NCI-H774 (cell line): ENCODE results near the gene DMD.
A peak's percentile ranks its signal among the peaks of the same experiment; 100 is the strongest.

ENCODE experiments used
- DNase-seq: peaks from one replicate; lab custom pipeline; 2025; lab: John Stamatoyannopoulos, UW

Gene DMD

DNA sequence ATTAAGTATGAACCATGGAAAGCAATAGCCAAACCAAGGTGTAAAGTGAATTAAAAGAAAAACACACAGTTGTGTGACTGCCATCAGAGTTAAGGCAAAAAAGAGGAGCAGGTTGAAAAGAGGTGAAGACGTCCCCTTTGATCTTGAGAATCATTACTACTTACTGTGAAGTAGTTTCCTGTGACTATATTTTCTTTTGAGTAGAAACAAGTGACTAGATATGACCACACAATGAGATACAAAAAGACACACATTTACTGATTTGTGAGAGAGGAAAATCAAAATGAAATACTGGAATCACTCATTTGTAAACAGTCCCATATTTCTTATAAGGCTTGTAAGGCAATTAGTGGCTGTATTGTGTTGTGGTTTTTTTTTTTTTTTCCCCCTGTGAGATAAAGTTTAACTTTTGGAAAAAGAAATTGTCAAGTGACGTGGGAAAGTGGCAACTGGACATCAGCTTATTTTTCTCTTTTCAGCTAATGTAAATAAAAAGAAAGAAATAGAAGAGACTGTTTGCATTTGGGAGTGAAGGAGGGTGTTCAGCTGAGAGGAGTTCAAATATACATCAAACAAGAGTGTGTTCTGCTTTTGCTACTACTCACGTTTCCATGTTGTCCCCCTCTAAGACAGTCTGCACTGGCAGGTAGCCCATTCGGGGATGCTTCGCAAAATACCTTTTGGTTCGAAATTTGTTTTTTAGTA lies 2033.1 kb downstream of the DMD start:
- DNase-seq, result no peak

DNA sequence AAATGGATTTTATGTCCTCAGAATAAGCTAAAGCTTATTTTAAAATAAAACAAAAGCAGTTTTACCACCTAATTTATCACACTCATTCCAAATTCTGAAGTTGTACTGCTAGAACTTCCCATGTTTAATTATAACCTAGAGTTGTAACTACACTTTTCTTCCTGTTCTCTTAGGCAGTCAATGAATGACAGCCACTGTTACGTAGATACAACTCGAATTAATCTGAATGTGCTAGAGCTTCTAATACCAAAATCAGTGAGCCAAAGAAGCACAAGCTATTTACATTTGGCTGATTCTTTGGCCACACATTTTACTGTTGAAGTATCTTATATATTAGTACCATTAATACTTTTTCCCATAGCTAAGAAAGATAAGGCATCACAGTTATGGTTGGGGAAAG lies 2040.6 kb downstream of the DMD start:
- no peak for DNase-seq

DNA sequence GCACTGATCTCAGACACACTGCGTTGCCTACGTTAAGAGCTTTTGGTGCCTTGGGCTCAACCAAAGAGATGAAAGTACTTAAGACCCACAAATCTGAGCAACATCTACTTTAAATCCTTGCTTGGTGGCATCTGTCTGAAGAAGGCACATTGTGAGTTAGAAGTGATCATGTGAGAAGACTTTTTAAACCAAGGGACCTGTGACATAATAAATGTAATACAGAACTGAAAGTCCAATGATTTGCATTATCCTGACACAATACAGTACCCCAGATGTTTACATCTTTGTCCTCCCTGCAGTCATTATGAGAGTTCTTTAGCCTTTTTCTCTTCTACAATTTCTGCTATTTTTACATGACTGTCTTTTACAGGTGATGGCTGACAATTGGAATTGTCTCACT lies 2042.8 kb downstream of the DMD start:
- DNase-seq, result no peak

DNA sequence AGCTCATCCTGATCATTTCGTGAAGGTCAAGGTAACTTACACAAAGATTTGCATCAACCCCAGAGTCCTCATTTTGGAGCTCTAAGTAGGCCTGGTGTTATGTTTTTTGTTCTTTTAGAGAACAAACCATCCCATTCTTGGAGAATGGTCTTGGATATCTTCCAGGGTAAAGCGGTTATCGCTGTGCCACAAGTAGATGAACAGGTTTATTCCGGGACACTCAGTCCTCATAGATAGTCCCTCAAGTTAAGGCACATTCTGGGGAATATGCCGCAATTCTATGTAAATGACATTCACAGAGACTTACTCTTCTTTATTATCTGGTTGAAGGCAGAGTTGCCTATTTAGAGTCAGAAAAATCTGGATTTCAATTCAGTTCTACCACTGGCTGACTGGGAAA lies 2044.5 kb downstream of the DMD start:
- no peak for DNase-seq

DNA sequence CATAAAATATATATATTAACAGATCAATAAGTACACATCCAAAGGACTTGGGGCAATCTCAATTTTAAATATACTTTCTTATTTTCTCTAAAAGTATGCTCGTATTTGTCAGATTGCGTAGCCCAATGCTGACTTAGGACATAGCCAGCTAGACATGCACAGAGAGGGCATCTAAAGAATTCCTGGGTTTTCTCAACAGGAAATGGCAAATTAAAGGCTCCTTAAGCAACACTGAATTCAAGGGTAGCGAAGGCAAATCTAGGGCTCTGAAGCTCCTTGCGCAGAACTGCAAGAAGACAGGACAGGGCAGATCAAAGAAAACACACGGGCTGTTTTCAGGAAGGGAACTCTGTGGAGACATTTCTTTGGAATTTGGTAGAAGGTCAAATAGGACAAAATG lies 2044.9 kb downstream of the DMD start:
- no peak for DNase-seq

DNA sequence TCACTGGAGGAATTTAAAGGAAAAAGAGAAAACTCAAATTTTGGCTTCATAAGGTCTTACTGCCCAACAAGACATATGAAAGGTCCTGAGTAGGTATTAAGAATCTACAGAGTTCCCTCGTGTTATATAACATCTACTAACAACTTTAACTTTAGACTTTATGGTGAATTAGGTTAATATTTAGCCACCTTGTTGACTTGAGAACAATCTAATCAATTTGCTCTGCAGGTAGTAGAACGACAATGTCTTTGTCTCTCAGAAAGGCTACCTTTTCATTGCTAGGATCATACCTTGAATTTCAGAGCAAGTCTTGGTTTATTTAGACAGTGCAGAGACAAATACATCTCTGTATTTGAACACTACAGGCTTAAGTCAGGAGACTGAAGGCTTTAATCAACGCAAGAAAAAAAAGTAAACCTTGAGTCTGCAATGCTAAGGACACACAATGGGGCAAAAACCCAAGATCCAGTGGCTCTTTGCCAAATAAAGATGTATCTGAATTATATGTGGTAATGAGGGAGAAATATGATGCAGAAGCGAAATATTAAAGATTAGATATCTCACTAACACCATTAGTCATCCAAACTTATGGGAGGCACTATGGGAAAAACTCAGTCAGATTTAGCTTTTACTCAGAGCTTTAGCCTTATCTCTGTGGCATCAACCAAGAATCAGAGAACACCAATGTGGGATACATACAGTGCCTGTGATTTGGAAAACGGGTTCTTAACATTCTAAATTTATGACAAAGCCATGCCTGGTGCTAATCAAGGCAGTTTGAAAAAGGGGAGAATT lies 2045.9 kb downstream of the DMD start:
- DNase-seq, result no peak

DNA sequence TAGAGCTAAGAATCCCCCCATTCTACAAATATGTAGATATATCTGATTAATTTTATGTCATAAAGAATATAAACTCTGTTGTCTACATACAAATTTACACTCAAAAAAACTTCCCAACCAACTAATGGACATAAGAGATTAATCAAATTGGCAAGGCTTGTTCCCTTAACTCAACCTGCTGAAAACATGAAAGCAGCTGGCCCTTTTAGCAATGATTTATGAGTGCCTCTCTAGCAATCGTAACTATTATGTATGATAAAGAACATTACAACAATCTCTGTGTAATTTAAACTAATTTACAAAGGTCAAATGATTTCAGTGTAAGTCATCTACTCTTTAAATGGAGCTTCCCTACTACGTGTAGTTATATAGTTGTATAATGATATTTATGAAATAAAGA lies 2056.4 kb downstream of the DMD start:
- DNase-seq, result no peak

DNA sequence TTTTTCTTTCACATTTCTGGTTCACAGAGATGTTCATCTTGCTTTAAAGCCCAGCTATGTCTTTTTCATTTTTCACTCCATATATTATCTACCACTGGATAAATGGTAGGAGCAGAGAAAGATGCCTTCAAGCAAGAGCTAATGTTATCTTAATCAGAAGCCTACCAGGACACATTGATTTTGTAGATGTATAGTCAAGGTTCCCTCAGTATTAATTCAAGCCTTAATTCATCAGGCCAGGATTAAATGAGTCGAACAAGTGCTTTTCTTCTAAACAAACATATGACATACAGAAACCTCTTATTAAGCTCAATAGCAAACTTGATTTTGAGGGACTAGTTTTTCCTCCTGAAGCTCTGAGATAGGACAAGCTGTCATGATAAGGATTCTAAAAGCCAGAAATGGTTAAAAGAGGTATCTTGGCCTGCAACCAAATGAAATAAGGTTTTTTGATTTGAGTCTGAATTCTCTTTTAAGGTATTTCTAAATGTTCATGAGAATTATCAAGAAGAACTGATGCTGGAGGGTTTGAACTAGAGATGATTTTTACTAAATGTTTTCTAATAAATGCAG lies 2057.8 kb downstream of the DMD start:
- no peak for DNase-seq

DNA sequence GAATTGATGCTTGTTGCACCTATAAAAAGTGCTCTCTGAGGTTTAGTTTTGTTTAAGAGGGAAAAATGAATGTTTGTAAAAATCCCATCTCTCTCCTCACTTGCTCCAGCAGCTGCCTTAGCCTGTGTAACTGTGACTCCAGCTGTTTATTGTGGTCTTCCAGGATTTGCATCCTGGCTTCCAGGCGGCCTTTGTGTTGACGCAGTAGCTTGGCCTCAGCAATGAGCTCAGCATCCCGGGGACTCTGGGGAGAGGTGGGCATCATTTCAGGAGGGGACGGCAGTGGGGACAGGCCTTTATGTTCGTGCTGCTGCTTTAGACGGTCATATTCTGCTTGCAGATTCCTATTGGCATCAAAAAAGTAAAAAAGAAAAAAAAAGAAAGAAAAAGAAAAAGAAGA lies 2064.2 kb downstream of the DMD start:
- no peak for DNase-seq

DNA sequence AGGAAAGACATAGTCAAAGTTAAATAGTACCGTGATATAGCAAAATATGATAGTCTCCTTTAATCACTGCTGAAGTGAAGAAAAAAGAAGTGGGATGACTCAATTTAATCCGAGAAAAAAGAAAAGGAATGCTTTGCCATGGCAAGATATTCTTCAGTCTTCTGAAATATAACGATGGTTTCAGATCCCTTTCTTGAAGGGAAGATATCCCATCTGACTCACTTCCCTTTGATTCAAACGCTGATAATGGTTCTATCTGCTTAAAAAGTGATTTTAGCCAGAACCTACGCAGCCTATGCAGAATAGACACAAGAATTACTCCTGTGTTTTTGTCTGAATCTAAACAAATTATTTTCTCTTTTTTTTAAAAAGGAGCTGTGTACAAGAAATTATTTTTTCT lies 2071.4 kb downstream of the DMD start:
- no peak for DNase-seq

DNA sequence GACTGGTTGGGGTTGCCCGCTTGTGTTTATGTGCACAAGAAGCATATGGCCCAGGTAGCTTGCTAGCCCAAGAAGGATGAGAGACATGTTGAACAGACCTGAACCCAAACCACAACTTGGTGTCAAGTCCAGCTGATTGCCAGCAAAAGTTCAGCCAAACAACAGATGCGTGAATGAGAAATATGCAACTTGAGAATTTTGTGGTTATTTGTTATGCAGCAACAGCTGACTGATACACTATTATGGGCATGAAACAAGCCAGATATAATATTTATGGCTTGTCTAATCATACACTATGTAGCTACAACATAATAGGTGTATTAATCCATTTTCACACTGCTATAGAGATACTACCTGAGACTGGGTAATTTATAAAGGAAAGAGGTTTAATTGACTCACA lies 2073.2 kb downstream of the DMD start:
- DNase-seq, result no peak

DNA sequence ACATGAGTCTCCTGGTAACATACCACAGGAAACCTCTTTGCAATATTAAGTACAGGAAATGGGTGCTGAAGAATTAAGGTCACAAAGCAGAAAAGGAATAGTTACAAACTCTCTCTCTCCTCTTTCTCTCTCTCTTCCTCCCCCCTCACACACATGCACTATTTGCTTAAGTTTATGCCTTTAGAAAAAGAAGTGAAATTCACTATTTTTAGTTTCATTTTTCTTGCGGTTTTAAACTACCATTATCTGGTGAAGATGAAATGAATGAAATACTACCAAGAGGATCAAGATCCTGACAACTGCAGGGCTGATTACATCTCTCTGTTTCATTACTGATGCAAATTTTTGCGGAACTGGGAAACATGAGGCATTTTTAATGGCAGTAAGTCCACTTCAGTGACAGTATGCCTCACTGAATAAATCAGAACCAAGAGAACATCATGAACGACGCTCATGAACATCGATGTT lies 2075.2 kb downstream of the DMD start:
- DNase-seq, result no peak

DNA sequence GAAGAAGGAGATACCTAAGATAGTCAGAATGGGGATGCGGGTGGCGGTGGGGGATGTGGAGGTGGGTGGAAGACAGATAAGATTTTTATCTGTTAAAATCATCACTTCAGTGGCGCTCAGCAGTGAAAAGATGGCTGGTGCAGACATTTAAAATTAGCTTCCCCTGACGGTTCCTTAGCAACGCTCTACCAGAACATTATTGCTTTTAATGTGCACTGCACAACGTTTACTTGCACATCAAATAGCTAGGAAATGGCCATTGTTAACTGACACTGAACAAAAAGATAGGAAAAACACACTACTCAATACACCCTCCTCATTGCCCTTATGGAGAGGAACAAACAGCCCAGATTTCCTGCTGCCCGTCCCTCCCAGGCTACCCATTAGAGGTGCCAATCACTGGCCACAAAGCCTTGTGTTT lies 2078.5 kb downstream of the DMD start:
- DNase-seq, result peak; percentile 1

DNA sequence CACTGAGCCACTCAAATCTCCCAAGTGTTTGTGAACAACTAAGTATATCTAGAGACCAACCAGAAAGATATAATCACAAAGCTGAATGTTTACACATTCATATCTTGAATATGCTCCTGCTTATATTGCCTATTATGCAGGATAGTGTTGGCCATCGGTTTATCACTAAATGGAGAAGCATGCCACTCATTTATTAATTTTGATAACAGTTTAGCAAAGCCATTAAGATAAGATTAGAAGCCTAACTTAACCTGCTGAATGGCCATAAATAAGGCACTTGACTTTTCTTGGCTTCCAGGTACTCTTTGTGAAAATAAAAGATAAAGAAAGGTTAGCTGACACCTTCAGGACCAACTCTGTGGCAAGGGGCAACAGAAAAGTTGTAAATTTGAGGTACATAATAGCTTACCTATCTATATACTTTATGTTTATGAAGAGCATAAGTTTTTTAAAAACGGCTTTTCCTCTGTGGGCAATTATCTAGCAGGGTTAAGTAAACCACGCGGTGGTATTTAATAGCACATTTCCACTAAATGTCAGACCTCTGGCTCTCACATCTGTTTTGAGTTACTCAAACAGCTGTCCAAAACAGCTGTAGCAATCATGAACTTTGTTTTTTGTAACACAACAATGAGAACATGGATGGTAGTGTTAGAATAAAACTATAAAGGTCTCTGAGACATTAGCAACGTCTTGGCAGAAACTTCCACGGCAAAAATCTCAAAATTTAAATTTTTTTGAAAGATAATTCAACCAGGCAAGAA lies 2080.7 kb downstream of the DMD start:
- DNase-seq, result no peak

DNA sequence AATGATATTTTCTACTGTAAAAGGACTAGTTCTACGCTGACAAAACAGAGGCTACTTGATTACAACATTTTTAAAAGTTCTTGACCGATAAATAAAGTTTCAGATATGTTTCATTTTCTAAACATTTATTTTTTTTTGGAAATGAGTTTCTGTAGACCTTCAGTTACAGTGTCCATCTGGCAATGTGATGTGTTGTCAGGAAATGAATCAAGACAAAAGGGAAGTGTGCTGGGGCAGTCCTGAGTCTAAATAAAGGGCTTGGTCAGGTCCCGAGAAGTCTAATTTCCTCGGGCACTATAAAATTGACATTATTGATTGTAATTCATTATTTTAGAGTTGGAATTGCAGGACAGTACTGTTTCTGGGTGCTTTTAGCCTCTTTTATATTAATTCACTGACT lies 2082.5 kb downstream of the DMD start:
- DNase-seq, result no peak

DNA sequence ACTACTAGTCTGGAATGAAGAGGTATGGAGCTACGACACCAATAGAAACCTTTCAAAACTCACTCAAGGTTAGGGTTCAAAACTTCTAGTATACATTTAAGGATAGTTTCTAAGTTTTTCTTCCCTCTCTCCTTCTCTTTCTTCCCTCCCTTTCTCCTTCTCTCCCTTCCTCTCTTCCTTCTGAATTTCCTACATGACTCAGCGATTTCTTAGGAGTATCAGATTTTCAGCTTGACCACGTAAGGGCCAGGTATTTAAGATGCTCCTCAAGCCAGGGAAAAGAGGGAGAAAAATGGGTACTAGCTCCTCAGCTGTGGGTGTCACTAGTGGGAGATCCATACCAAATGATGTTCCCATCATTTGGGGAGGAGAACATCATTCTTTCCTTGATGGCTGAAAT lies 2083.6 kb downstream of the DMD start:
- no peak for DNase-seq

DNA sequence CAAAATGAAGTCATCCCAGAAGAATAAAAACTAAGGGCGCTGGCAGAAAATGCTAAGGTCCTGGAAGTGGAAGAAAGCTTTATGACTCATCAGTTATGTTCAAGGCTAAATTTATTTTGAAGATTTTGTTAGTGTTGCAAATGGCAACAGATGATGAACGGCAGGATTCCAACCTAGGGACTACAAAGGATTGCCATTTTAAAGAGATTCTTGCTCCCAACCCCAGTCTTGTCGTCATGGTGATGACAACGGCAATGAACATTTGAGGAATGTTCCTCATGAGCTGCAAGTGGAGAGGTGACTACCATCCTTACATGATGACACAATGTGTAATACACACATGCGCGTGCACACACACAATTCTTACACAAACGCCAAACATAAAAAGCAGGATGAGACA lies 2085.1 kb downstream of the DMD start:
- DNase-seq, result no peak

DNA sequence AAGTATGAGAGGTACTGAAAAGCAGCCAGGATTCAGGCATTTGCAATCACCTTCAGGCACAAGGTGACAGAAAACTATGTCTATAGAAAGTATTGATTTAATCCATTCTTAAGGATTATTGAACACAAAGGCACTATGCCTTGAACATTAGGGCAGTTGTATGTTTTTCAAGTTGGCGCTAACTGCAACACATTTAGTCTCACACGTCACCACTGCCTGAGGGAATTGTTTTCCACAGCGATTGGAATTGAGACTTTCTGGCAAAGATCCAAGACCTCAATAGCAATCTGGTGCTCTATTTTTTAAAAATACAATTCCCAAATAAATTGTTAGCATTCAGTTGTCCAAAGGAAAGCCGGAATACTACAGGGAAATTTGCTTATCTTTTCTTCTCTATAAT lies 2086.8 kb downstream of the DMD start:
- DNase-seq, result no peak

DNA sequence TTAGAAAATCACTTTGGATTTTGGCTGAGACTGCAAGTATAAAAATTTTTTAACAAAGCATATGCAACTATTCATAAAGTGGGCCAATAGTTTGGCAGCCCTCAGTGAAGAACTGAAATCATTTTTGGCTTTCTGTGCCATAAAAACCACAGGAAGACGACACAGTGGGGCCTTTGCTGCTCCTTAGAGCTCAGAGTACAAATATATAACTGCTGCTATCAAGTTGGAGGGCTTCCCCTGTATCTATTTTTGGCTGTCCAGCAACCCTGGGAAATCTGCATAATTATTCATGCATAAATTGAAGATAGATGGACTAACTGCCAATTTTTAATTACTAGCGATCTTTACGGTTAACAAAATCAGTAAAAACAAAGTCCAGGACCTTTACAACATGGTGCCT lies 2088.0 kb downstream of the DMD start:
- DNase-seq, result no peak

DNA sequence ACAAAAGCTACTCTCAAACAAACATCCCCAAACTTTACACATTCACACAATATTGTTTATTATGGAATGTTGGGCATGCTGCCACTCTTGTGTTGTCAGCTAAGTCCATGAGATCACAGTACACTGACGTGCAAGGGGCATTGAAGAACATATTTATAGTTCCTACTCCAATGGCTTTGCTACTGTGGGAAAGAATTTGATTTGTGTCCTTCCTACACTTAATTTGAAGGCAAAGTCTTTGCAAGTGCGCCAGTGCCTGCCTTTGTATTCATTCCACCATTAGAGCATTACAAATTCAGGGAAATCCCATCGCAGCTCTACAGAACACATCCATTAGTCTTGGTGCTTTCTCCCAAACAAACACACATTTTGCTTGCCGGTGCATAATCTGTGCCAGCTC lies 2094.1 kb downstream of the DMD start:
- no peak for DNase-seq

DNA sequence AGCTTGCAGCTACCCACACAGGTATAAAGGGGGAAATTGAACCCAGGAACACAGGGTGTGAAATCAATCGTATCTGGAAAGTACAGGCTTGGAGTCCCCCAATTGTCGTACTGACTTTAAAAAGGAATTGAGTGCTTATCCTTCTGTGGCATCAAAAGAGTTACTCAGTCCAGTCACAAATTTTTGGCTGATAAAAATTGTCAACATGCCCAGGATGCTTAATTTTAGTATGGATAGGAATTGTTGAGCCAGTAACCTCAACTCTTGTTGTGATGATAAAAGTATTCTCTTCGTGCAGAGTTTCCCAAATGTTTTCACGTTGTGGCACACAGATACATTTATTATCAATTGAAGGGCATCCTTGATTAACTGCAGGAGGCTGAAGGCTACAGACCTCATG lies 2096.0 kb downstream of the DMD start:
- DNase-seq, result no peak

DNA sequence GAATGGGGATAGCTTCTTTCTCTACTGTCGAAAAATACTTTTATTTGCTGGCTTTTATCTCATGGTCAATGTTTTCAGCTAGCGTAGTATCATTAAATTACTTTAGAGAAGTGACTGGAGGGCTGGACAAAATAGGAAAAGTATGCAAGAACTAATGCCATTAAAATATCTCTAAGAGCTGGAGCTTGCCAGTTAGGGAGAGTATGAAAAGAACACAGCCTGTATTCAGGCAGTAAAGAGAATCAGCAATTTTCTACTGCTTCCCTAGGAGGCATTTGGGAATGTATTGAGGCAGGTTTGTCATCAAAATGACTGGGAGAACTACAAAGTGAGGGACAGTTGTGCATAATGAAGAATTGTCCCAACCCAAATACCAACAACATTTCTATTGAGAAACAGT lies 2096.5 kb downstream of the DMD start:
- DNase-seq, result no peak
